GM18511 (cell line): ENCODE measurements around the gene SLC9A9.

Experiments
- ATAC-seq: cut with Tn5 transposase; IDR thresholded peaks from one replicate; pipeline ENCODE4 v1.9.1; 2021; ENCODE audit warnings: mild to moderate bottlenecking, moderate library complexity; ENCODE audit not compliant: unreplicated experiment

SLC9A9 gene

DNA sequence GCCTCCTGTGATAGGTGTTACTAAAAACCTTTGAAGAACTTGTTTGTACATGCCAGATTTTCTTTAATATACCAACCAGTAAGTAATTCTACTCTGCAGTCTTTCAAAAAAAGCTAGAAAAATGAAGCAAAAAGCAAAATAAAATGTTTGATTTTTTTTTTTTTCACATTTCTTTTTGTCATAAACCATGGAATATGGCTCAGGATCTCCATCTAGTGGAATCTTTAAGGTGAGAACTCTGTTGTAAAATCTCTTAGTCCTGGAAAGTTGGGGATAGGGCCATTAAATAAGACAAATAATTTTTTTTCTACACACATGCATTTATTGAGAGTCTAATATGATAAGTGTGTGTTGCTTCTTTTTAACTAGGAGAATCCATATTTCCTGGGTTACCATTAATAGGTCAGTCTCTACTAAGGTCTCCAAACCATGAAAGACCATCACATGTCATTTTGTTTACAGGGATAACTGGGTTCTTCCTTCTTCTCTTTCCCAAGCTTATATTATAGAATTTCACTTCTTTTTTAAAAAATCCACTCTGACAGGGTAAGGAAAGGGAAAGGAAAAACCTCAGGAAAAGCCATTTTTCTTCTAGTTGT is 84.6 kb downstream of the SLC9A9 start:
- ATAC-seq, result no peak

DNA sequence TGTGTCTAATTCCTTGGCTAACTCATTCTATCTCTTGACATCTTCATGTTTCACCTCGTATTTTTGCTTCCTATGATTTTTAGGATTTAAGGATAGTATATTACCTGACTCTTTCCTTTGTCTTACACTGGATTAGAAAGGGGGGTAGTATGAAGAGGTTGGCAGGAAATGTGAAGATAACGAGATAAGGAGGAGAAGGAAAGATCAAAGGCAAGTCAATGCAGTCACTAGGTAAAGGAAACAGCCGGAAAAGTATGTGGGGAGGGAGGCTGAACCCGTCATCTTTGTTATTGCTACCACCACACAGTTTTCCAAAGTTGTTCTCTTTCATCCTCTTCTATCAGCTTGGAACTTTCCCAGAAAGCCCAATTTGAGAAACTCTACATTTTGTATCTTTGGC is 90.6 kb downstream of the SLC9A9 start:
- ATAC-seq, result no peak

DNA sequence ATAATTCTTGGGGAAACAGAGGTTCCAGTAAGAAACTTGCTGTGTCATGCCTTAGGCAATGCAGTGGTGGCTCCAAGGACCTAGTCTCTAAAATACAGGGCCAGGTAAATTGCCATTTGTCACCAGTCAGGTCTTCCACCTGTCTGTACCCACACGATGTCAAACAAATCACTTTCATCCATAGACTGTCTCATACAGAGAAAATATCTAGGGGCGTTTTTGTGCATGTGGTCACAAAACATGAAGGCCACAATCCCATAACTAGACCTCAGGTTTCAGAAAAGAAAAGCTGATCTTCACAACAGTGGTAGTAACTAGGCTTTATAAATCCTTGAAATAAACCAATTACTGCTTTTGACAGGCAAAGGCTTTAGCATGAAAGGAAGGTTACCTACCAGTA is 92.3 kb downstream of the SLC9A9 start:
- no peak for ATAC-seq

DNA sequence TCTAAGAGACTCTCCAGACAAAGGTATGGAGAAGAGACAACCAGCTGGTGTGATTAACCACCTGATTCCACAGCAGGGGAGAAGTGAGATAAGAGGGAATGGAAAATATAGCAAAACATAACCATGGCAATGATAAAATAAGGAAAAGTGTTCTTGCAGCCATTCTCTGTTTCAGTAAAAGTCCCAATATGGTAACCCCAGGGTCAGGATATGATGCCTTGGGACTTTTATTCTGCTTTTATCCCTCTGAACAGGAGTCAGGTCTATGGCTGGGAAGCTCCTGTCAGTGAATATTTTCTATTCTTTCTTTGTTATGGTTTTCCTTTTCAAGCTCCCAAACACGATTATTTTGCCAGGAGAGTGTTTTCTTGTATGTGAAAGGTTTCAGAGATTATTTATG is 94.2 kb downstream of the SLC9A9 start:
- no peak for ATAC-seq

DNA sequence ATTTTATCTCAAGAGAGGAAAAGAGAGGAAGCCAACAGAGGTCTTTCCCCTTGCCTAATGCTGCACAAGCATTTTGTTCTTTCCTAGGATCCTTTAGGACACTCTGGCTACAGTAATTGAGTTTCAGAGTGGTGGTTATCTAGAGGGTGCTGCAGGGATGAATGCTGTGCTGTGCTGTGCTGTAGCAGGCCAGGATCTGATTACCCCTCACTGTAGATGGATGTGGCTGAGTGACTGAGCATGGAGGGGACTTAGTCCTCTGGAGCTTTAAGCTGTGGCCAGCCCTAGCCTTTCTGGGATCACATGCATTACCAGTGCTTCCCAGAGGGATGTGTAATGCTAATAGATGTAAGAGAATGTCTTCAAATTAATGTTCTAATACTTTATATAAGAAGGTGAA is 94.8 kb downstream of the SLC9A9 start:
- no peak for ATAC-seq

DNA sequence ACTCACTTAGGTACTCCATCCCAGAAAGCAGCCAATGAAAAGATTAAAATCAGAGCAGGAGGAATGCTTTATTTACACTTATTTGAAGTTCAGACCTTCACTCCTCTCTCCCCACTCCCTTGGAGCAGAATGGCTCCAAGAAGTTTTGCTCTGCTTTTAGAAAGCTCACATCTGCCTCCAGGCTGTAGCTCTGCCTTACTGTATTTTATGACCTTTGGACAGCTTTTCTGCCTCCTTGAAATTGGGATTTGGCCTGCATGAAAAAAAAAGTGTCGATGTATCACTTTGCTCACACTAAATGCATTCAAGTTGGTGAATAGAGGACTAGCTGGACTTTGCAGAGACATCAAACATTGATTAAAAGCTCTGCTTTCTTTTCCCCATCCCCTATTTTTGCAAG is 95.3 kb downstream of the SLC9A9 start:
- ATAC-seq, result no peak

DNA sequence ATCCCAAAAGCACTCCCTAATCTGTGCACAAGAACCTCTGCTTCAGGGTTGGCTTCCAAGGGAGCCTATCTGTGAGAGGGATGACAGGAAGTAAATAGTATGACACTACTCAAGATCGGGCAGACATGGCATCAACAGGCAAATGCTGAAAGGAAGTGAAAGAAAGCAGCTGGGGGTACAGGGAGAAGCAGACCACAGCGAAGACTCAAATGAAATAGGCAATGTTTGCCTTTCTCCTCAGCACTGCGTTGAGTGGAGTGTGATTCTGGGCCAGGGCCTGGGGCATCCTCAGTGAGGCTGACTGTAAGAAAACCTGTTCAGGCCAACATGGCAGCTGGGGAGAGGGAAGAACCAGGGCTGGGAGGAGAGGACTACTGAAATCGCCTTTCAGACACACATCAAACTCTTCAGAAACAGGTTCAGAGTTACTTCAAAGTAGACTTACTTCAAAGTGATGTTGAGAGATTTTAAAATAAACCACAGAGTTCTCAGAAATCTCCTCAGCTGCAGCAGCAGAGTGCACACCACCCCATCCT is 96.6 kb downstream of the SLC9A9 start:
- peak; percentile 92 for ATAC-seq

DNA sequence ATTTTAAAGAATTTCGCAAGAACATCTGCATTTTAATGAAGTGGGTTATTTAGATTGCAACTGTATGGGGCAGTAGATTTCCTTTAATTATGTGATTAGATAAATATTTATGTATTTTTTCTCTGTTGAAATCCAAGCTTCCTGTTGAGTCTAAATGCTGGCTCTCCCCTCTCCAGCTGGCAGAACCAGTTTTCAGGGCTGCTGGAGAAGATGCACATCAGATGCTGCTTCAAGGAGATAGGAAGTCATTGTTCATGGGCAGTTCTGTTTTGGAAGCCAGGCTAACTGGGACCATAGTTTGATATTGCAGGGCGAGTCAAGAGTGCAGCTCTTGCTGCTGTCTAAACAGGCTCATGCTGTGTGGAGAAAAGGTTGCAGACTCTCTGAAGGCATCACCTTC is 97.4 kb downstream of the SLC9A9 start:
- ATAC-seq, result no peak

DNA sequence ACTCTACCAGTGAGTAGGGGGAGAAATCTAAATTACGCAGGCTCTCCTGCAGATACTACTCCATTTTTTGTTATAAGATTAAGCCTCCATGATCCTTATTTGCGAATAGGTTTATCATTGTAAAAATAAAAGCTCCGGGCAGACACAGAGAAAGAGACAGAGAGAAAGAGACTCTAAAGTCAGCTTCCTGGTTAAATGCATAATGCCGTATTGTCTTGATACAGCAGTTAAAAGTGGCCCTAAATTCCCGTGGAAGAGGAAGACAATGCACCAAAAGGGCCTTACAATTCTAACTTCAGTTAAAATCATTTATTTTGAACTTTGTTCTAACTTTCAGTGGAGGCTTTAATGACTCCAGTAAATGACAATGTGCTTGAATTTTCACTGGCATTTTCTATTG is 98.3 kb downstream of the SLC9A9 start:
- ATAC-seq, result no peak

DNA sequence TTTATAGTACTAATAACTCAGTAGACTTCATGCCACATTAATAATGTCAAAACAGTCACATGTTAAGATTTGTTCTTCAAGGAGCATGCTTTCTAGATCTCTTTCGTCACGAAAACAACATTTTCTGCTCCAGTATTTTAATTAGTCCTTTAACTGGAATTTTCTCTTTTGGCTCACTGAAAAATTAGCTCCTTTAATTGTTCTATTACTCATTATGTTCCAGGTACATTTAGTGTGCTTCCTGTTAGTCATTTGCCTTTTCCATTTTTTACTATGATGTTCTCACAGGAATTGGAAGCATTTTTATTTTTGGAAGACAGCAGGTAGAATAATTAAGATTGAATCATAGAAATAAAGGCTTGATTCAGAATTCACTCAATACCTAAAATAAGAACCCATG is 111.2 kb downstream of the SLC9A9 start:
- no peak for ATAC-seq

DNA sequence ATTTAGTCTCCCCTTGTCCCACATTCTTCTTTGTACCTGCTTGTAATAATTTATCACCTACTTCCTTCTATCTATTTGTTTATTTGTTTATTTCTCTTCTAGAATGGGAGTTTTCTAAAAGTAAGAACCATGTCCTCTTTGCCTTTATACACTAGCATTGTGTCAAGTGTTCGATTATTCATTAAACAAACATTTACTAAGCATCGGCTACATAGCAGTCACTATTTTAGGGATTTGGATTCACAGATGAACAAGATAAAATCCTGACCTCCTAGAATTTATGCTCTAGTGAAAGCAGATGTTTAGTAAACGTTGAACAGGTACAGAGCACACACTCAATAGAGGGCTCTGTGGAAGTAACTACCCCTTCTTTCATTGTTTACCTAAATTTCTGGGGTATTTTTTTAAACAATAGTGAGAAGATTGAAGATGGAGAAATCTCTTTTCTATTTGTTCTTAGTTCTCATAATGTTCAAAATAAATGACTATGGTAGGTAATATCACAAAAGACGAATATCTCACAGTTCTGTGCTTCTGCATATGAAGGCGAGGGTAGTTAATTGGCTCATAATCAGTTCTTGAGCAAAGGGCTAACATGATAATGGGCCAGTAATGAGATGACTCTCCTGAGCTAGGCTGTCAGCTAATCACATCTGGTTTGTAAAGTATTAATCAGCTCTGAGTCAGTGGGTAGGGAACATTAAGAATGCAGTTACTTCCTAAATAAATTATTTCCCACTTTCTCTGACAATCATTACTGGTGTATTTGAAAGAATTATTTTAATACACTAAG is 111.9 kb downstream of the SLC9A9 start:
- ATAC-seq, result no peak

DNA sequence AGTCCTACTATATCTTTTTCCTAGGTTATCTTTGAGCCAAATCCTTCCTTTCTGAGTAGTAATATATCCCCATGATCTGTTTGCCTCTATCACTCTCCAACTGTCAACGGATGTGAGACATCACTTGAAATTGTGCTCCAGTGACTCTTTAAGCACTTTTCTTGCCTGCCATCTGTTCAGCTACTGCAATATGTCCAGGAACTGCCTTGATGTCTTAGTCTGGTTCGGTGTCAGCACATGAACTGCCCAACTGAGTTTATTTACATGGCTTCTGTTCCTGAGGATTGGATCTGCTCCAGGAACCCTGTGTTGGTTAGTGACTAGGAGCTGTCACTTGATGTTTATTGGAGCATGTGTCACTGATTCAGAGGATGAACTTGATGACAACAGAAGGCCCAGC is 116.5 kb downstream of the SLC9A9 start:
- no peak for ATAC-seq

DNA sequence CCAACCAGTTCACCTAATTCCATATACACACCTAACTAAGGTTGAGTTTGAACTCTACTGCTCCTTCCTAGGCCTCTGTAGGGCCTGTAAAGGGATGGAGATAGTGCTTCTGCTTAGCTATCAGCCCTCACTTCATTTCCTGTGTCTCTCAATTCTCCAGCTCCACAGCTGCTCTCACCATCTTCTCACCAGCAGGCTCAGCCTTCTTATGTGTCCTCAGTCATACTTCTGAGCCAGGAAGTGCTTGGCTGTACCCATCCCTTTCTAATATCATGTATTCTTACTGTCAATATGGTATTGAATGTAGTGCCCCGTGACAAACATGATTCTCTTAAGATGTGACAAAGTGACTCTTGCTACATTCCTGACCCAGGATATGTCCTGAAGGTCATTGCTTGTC is 116.9 kb downstream of the SLC9A9 start:
- ATAC-seq, result no peak

DNA sequence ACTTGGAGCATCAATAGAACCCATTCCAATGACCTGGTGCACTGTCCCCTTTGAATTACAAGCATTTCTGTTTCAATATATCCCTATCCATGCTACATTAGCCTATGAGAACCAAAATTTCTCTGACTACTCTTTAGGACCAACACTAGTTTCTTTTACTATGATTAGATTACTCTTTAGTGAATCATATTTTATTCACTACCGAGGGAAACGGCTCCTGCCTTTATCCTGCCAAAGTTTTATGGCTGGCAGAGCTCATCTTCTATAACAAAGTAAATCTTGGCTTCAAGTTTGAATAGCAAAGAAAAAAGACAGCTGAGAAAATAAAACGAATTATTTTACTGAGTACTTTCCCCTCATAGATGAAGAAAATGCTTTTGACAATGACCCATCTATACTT is 120.9 kb downstream of the SLC9A9 start:
- no peak for ATAC-seq

DNA sequence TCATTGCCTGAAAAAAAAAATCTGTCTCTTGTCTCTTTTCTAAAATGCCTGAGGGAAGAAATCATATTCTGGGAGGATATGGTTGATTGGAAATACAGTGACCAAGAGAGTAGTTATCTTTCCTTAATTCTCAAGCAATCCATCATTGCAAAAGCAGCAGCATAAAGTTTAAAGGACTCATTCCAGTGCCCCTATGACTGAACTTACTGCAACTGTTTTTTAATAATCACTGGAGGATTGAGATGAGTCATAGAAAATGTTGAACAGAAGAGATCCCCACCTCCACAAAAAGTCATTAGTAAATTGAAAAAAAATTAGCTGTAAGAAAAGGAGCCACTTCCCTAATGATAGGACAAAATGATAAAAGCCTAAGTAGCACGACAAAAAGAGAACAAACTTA is 121.5 kb downstream of the SLC9A9 start:
- no peak for ATAC-seq

DNA sequence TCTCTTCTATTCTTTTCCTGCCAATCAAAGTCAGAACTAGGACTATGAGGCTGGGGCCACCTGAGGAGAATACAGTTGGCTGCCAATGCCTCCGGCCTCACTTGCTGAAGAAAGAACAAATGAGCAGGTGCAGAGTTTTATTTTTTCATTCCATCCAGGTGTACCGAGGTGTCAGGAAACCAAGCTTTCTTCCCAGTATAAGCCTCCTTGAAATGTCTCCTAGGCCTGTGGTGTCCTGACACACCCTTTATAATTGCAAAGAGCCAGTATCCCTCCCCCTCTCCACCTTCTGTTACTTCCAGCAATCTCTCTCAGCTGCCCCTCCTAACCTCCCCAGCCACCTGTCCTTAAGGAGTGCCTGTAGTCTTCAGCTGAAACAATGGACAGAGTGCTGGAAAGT is 127.9 kb downstream of the SLC9A9 start:
- ATAC-seq, result no peak

DNA sequence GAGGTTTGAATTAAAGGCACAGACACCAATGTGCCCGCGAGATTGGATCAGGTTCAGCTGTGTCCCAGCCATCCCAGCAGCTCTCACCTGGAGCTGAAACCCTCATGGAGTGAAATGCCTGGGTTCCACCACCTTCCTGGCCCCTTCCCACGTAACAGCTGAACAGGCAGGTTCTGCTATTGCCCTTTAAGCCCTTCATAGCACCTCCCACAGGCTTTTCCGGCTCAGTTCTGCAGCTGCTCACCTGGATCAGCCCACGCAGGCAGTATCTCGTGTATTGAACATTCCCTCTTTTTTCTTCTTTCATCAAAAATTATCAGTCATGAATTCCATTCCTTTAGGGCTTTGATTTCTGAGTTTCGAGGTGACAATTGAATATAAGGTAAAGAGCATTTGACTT is 129.8 kb downstream of the SLC9A9 start:
- ATAC-seq, result no peak

DNA sequence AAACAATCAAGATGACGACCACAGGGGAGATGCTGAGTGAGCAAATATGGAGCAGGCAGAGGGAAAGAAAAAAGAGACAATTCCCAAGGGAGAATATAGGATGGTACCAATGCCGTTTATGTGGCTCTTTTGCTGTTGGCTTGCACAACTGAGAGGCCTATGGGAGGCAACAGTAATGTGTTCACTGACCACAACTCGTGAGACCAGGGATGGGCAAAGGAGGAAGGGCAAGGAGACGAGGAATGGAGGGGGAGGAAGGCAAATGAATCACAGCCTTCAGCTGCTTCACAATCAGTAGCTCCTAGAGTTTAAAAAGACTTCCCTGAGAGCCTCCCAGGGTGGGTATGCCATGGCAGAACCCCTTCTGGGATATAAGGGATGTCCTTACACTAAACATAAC is 131.5 kb downstream of the SLC9A9 start:
- no peak for ATAC-seq

DNA sequence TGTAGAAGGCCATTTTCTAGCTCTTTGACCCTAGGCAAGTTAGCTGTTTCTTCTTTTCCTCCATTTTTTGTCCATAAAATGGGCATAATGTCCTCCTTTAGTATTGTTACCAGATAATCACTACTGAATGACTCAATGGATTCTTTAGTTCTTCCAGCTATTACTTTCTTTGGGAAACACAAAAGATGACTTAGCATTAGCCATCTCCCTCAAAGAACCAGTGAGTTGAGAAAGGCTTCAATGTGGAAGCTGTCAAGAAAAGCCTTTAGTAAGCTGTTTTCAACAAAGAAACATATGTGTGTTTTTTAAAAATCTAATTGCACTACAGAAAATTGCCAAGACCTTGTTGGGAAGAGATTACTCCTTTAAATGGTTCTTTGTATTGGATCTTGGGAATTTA is 135.7 kb downstream of the SLC9A9 start:
- no peak for ATAC-seq

DNA sequence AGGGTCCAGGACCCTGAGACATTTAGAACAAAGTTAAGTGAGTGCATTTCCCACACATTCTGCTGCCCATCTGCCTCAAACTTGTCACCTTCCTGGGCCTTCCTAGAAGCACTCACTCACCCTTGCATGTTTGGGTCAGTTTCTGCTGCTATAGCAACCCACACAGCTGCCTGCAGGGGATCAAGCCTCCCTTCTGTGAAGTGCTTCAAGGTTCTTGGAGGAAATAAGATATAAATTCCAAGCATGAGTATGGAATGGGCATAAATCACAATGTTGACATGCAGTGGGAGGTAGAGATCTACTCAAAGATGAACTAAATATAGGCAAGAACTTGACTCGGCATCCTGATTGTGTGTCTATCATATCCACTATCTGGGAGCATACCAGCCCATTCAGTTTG is 140.4 kb downstream of the SLC9A9 start:
- ATAC-seq, result no peak

DNA sequence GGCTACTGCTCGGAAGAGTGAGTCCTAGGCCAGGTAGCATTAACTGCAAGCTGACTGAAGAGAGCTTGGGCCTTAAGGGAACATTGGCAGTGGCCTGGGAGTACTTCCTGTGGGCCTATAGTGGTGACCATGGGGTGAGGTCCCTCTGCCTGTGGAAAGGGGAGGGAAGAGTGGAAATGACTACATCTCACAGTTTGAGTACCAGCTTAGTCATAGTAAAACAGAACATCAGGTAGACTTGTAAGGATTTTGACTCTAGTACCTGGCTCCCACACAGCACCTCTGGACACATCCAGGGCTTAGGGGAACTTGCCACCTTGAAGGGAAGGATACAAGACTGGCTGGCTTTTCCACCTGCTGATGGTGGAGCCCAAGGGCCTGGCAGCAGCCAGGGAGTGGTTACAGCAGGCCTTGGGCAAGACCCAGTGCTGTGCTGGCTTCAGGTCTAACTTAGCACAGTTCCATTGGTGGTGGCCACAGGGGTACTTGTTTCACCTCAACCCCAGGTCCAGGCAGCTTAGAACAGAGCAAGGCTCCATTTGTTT is 147.8 kb downstream of the SLC9A9 start:
- ATAC-seq, result no peak

DNA sequence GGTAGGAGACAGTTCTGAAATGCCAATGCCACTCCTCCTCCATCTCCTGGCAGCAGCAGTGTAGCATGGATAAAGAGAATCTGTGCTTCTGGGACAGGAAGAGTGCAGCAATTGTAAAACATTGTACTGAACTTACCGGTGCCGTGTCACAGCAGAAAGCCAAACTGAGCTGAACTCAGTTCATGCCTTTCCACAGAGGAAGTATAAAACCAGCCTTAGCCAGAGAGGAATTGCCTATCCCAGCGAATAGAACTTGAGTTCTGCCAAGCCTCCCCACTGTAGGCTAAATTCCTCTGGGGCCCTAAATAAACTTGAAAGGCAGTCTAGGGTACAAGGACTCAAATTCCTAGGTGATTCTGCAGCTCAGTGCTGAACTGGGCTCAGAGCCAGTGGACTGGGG is 148.8 kb downstream of the SLC9A9 start:
- ATAC-seq, result no peak
